Measurements from ENCODE around the gene VIPR1.

The VIPR1 gene

GRCh38 chr3:42581709-42582473, 79.4 kb downstream of the VIPR1 start, which contains the start of gene SEC22C:
Gene SEC22C, minus strand, starts transcription at chr3:42581967. Its CDS starts 12,921 bp downstream, at chr3:42569046.
- DNase-seq = peak; percentile 98

- DNase-seq = no peak
These were observed 80.1 kb downstream of the VIPR1 start for GRCh38 chr3:42582474-42583070.

All from activated CD8-positive, alpha-beta memory T cell treated with anti-CD3 and anti-CD28 coated beads for 24 hours (primary cell).